ENCODE data around the gene C11orf24. TPM values are rescaled to one million over a fixed set of nuclear protein-coding genes. Genes with fewer than 3 reads are reported as not detected.
A peak's percentile ranks its signal among the peaks of the same experiment; 100 is the strongest.

C11orf24 gene
- total and polyA plus RNA-seq, 9 of the 15 experiments (the other 6 are each of a cell fraction or from before 2014, with no cell fraction given) = 2.0 to 65.2 (median 32.5) TPM

DNA sequence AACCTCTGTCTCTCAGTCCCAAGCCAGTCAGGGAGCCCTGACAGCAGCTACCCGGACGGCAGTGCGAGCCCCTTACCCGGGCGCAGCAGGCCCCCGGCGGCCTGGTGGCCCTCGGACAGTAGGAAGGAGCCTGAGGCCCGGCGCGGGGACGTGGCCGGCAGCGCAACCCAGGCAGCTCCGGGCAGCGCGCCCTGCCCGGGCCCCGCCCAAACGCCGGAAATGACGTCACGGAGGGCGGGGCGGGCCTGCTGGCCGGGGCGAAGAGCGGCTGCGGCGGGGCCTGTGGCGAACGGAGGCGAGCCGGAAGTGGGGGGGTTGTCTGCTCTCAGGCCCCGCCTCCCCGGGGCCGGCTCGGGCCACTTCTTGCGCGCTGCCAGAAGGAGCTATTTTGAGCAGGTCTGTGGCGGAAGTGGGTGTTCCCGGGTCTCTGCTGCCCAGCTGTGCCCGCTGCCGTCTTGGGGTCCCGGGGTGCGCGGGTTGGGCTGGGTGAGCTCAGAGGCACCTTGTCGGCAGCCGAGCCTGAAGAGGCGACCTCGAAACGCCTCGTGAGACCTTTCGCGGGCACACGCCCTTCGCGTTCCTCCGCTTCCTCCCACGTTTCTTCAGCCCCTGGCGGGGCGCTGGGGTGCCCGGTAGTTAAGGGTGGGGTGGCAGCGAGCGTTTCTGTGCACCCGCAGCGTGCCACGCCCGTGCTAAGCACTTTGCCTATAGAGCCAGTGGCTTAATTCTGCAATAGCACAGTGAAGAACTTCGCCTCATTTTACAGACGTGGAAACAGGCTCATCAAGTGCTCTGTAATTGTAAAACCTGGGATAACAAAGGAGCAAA is at the start of gene C11orf24 (continued):
- TF ChIP-seq NR4A1 (CRISPR knock-in tag; IDR thresholded peaks at IDR 0.05) = no peak
- 0 out of 2 replicates have a peak, but pooled peaks have one; percentile 73 for TF ChIP-seq NR4A1 (tag; IDR thresholded peaks at IDR 0.05)
- 0 out of 2 replicates have a peak, but pooled peaks have one; percentile 48 for TF ChIP-seq GTF2F1 (IDR thresholded peaks at IDR 0.05; ENCODE audit: low read depth, low read length)
- TF ChIP-seq JUND (IDR thresholded peaks at IDR 0.05; ENCODE audit: borderline replicate concordance, low read depth, low read length) = peak; percentile 98
- TF ChIP-seq JUND (tag; IDR thresholded peaks at IDR 0.05; ENCODE audit: borderline replicate concordance, low read depth, low read length) = peak; percentile 89; the same call in 1 of the 3 replicates
- TF ChIP-seq LEF1 (IDR thresholded peaks at IDR 0.05) = 0 out of 2 replicates have a peak, but pooled peaks have one; percentile 9
- TF ChIP-seq PRPF4 (IDR thresholded peaks at IDR 0.05; ENCODE audit: insufficient read depth, low read depth, low read length, poor library complexity, severe bottlenecking) = peak; percentile 75
- TF ChIP-seq, protein P1, sequence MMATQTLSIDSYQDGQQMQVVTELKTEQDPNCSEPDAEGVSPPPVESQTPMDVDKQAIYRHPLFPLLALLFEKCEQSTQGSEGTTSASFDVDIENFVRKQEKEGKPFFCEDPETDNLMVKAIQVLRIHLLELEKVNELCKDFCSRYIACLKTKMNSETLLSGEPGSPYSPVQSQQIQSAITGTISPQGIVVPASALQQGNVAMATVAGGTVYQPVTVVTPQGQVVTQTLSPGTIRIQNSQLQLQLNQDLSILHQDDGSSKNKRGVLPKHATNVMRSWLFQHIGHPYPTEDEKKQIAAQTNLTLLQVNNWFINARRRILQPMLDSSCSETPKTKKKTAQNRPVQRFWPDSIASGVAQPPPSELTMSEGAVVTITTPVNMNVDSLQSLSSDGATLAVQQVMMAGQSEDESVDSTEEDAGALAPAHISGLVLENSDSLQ (IDR thresholded peaks at IDR 0.05) = peak; percentile 32; the same call in 1 of the 2 replicates
- TF ChIP-seq ZNF311 (CRISPR knock-in tag; IDR thresholded peaks at IDR 0.05) = no peak
- peak; percentile 13 for TF ChIP-seq NCOR1 (IDR thresholded peaks at IDR 0.05)
- TF ChIP-seq RBBP5 (IDR thresholded peaks at IDR 0.05; ENCODE audit: borderline replicate concordance, insufficient read depth, low read length, poor library complexity, severe bottlenecking) = peak; percentile 93
- TF ChIP-seq, protein P2, sequence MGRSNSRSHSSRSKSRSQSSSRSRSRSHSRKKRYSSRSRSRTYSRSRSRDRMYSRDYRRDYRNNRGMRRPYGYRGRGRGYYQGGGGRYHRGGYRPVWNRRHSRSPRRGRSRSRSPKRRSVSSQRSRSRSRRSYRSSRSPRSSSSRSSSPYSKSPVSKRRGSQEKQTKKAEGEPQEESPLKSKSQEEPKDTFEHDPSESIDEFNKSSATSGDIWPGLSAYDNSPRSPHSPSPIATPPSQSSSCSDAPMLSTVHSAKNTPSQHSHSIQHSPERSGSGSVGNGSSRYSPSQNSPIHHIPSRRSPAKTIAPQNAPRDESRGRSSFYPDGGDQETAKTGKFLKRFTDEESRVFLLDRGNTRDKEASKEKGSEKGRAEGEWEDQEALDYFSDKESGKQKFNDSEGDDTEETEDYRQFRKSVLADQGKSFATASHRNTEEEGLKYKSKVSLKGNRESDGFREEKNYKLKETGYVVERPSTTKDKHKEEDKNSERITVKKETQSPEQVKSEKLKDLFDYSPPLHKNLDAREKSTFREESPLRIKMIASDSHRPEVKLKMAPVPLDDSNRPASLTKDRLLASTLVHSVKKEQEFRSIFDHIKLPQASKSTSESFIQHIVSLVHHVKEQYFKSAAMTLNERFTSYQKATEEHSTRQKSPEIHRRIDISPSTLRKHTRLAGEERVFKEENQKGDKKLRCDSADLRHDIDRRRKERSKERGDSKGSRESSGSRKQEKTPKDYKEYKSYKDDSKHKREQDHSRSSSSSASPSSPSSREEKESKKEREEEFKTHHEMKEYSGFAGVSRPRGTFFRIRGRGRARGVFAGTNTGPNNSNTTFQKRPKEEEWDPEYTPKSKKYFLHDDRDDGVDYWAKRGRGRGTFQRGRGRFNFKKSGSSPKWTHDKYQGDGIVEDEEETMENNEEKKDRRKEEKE (IDR thresholded peaks at IDR 0.05; ENCODE audit: borderline replicate concordance in 1 of 2, control insufficient read depth in 1 of 2, low read depth in 2 of 2, low read length in 1 of 2) = no peak
- peak; percentile 73 for TF ChIP-seq PCBP1 (IDR thresholded peaks at IDR 0.05; ENCODE audit: low read depth, low read length, poor library complexity, severe bottlenecking)
- TF ChIP-seq RAD21 (CRISPR knock-in tag; conservative IDR thresholded peaks at IDR 0.05 in 1 of 2, IDR thresholded peaks at IDR 0.05 in 1 of 2) = no peak
- no peak for TF ChIP-seq PTBP1 (IDR thresholded peaks at IDR 0.05; ENCODE audit: low read depth, low read length)
- TF ChIP-seq ESRRA (IDR thresholded peaks at IDR 0.05; ENCODE audit: borderline replicate concordance, low read depth) = peak; percentile 60; the same call in 1 of the 2 replicates
- peak; percentile 6; the same call in 1 of the 2 replicates for TF ChIP-seq NFIC (IDR thresholded peaks at IDR 0.05)
- TF ChIP-seq BRF2 (IDR thresholded peaks at IDR 0.05; ENCODE audit: borderline replicate concordance, insufficient read depth, insufficient read length) = no peak
- peak; percentile 97 for TF ChIP-seq ETV5 (CRISPR knock-in tag; IDR thresholded peaks at IDR 0.05; ENCODE audit: low read depth)
- TF ChIP-seq GABPB2 (CRISPR knock-in tag; conservative IDR thresholded peaks at IDR 0.05) = no peak
